Activated CD4-positive, alpha-beta T cell treated with anti-CD3 and anti-CD28 coated beads for 36 hours (primary cell): ENCODE measurements around the gene PTPRR. TPM values are rescaled to one million over a fixed set of nuclear protein-coding genes. Genes with fewer than 3 reads are reported as not detected.
A peak's percentile ranks its signal among the peaks of the same experiment; 100 is the strongest.

Experiments used
- ATAC-seq: fragments of 200-7000 bp; cut with Tn5 transposase; one replicate; pipeline ENCODE4 v1.10.0; 2021; ENCODE audit warnings: mild to moderate bottlenecking, moderate library complexity
- CTCF ChIA-PET: fragments of 350-600 bp; sonication (Branson Sonifier 250); formaldehyde crosslinking; loops from one replicate; lab custom pipeline; 2021; ENCODE audit warnings: antibody characterized with exemption; lab: Charles Lee
- POLR2A ChIA-PET: fragments of 350-600 bp; sonication (Branson Sonifier 250); formaldehyde crosslinking; loops from one replicate; lab custom pipeline; 2021; ENCODE audit warnings: antibody characterized with exemption, inconsistent platforms; lab: Charles Lee
- DNase-seq: peaks from one replicate; pipeline ENCODE4 v3.0.0-alpha.2; 2020
- H3K27ac Mint-ChIP-seq: one replicate; pipeline ENCODE4 v1.8.0; 2021; ENCODE audit warnings: mixed read lengths
- H3K27me3 Mint-ChIP-seq: one replicate; pipeline ENCODE4 v1.8.0; 2021; ENCODE audit warnings: mixed read lengths
- H3K36me3 Mint-ChIP-seq: one replicate; pipeline ENCODE4 v1.8.0; 2021; ENCODE audit warnings: low read depth, mixed read lengths
- H3K4me1 Mint-ChIP-seq: one replicate; pipeline ENCODE4 v1.8.0; 2021; ENCODE audit warnings: mixed read lengths
- H3K4me3 Mint-ChIP-seq: one replicate; pipeline ENCODE4 v1.8.0; 2021; ENCODE audit warnings: mild to moderate bottlenecking, moderate library complexity, mixed read lengths
- H3K9me3 Mint-ChIP-seq: one replicate; pipeline ENCODE4 v1.8.0; 2021; ENCODE audit warnings: low read depth, mixed read lengths
- intact Hi-C, 2 experiments: fragments of 100-400 bp; cut with DNase I in 1 of 2; cut with micrococcal nuclease in 1 of 2; formaldehyde crosslinking; loops; one replicate each; pipeline versions ENCODE4 v1.14.2 to v1.15.1; 2022 to 2024; cut with DNase I, micrococcal nuclease
- total RNA-seq, 2 experiments: library from RNA; stranded (reverse); gene quantifications; one replicate each; pipeline ENCODE4 v1.2.3, GENCODE V29; 2021

The PTPRR gene
- total RNA-seq, 2 experiments from 2014 or later: not detected

- ATAC-seq (no peak), DNase-seq (no peak)
- H3K9me3 Mint-ChIP-seq: no peaks in the 10 kb centered on the region
- H3K27me3 Mint-ChIP-seq: peaks cover 4% of the 10 kb centered on the region
- intact Hi-C loops: no loop called here
- H3K27ac Mint-ChIP-seq: no peak overlapping the region
- H3K4me1 Mint-ChIP-seq: peaks cover 5% of the 10 kb centered on the region
- ChIA-PET POLR2A (no interaction called here), CTCF (no interaction called here)
- H3K4me3 Mint-ChIP-seq: no peak overlapping the region
- H3K36me3 Mint-ChIP-seq: no peaks in the 10 kb centered on the region
Observed at GRCh38 chr12:70657616-70658286, 262.8 kb downstream of the PTPRR start.

GRCh38 chr12:70652451-70652850 is 268.1 kb downstream of the PTPRR start:
- Mint-ChIP-seq H3K27ac (no peak overlapping the region), H3K4me3 (no peak overlapping the region), H3K36me3 (no peaks in the 10 kb centered on the region), H3K4me1 (no peaks in the 10 kb centered on the region), H3K27me3 (peaks cover 7% of the 10 kb centered on the region), H3K9me3 (no peaks in the 10 kb centered on the region)
- CTCF ChIA-PET: no interaction called here
- ATAC-seq: no peak
- POLR2A ChIA-PET: no interaction called here
- DNase-seq: no peak
- intact Hi-C loops: no loop called here

DNA sequence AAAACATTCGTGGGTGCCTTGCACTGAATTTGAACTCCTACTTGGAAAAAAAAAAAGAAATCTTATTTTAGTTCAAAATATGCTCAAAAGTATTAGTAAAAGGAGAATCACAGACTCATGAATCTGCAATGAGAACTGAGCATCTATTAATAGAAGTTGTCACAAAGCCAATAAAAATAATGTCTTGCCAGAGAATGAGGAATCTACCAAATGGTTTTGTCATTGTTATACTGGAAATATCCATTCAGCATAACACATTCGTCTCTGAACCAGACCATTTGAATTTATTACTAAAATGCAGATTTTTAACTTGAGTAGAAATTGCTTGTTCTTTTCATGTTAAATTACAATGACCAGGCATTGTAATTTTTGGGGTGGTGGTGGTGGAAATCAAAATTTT is 271.7 kb downstream of the PTPRR start:
- Mint-ChIP-seq H3K27ac (no peak overlapping the region), H3K9me3 (no peaks in the 10 kb centered on the region), H3K27me3 (peaks cover 14% of the 10 kb centered on the region), H3K4me1 (peaks cover 2% of the 10 kb centered on the region), H3K4me3 (no peak overlapping the region), H3K36me3 (no peaks in the 10 kb centered on the region)
- intact Hi-C loops: no loop called here
- DNase-seq: no peak
- POLR2A ChIA-PET: no interaction called here
- ATAC-seq: no peak
- CTCF ChIA-PET: no interaction called here

- peaks cover 2% of the 10 kb centered on the region for H3K4me1 Mint-ChIP-seq
- intact Hi-C loops: no loop called here
- no peak overlapping the region for H3K27ac Mint-ChIP-seq
- CTCF ChIA-PET: no interaction called here
- DNase-seq (no peak), ATAC-seq (no peak)
- no peaks in the 10 kb centered on the region for H3K9me3 Mint-ChIP-seq
- H3K27me3 Mint-ChIP-seq: peaks cover 14% of the 10 kb centered on the region
- H3K36me3 Mint-ChIP-seq: no peaks in the 10 kb centered on the region
- POLR2A ChIA-PET: no interaction called here
- H3K4me3 Mint-ChIP-seq: no peak overlapping the region
Observed at GRCh38 chr12:70648191-70648590, 272.3 kb downstream of the PTPRR start.

DNA sequence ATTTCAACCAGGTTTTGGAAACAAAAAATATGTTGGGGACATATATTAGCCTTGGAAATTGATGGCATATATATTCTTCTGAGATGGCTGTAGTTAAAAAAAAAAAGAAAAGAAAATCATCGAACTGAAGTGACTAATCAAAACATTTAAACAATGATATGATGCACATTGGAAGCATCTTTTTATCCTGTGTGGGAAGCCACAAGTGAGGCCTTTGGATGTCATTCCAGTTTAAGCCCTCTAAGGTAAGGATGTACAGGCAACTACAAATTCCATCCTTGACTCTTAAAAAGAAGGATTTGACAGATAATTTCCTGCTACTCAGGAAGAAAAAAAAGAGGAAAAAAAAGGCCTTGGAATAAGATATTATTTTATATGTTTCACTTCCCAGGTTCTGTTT is 273.7 kb downstream of the PTPRR start:
- ATAC-seq: no peak
- intact Hi-C loops: no loop called here

DNA sequence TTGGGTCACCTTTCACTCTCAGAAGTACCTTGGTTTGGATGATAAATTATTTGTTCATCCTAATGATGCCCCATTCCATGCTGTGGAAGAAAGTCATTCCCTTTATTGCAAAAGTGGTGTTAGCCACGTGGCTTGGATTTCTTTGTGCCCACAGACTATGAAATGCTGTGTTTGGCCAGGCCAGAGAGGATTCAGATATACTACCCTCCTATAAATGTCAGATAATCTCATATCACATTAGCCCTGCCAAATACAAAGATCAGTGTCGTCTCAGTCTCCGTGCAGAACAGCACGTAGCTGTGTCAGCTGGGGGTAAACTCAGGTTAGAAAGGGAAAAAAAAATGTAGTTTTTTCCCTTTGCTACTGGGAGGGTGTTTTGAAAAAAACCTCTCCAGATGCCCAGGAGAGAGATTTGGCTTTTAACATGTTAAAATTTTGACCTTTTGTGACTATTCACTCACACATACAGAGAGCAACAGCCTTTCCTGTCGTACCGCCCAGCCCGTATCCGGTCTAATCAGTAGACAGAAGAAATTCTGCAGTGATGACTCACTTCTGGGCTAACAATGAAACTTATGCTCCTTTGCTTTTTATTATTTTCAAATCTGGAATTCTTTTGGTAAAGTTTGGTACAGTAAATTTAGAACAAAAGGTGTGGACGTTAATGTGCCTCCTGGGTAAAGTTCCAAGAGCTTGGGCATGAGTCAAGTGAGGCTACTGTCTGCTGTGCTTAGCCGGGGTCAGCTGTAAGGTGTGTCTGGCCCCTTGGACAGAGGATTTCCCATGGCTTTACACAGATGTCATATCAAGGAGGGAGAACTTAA is 274.8 kb downstream of the PTPRR start:
- Mint-ChIP-seq H3K4me3 (no peak overlapping the region), H3K27me3 (peaks cover 10% of the 10 kb centered on the region), H3K9me3 (no peaks in the 10 kb centered on the region), H3K27ac (no peak overlapping the region), H3K36me3 (no peaks in the 10 kb centered on the region), H3K4me1 (peaks cover 2% of the 10 kb centered on the region)
- DNase-seq (peak; percentile 46), ATAC-seq (peak; percentile 83)
- intact Hi-C loops: no loop called here
- CTCF ChIA-PET: interaction anchor here (0.8 to 1.0 kb wide), 3 partner anchors 9 to 580 kb away, joined by 3 read pairs; no protein-coding TSS in a partner anchor
- POLR2A ChIA-PET: no interaction called here

More for the DNA sequence above, 273.7 kb downstream of the PTPRR start:
- H3K36me3 Mint-ChIP-seq: no peaks in the 10 kb centered on the region
- H3K9me3 Mint-ChIP-seq: no peaks in the 10 kb centered on the region
- peaks cover 2% of the 10 kb centered on the region for H3K4me1 Mint-ChIP-seq
- no peak for DNase-seq
- H3K27me3 Mint-ChIP-seq: peaks cover 10% of the 10 kb centered on the region
- H3K27ac Mint-ChIP-seq: no peak overlapping the region
- POLR2A ChIA-PET: no interaction called here
- CTCF ChIA-PET: no interaction called here
- H3K4me3 Mint-ChIP-seq: no peak overlapping the region

DNA sequence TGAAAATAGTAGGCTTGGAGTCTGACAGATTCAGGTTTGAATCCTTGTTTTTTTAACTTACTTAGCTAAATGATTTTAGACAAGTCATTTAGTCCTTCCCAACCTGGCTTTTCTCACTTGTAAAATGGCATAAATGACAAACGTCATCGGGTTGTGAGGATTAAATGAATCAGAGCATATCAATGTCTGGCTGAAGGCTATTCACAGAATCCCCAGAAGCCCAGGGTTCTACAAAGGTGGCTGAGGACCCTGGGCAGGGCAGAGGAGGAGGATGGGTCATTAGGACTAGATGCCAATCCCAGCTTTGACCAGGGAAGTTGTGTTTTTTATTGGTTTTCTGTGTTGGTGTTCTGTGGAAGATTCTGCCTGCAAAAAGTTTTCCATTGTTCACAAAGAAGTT is 275.7 kb downstream of the PTPRR start:
- ATAC-seq (no peak), DNase-seq (no peak)
- Mint-ChIP-seq H3K4me3 (no peak overlapping the region), H3K4me1 (peaks cover 2% of the 10 kb centered on the region), H3K27ac (no peak overlapping the region), H3K27me3 (peaks cover 10% of the 10 kb centered on the region), H3K9me3 (no peaks in the 10 kb centered on the region), H3K36me3 (no peaks in the 10 kb centered on the region)
- ChIA-PET POLR2A (no interaction called here), CTCF (interaction anchor here (0.9 kb wide), 1 partner anchor 44 kb away, joined by 3 read pairs; no protein-coding TSS in a partner anchor)
- intact Hi-C loops: no loop called here

- ATAC-seq (no peak), DNase-seq (no peak)
- no peak overlapping the region for H3K4me3 Mint-ChIP-seq
- H3K4me1 Mint-ChIP-seq: peaks cover 2% of the 10 kb centered on the region
- H3K9me3 Mint-ChIP-seq: no peaks in the 10 kb centered on the region
- no peaks in the 10 kb centered on the region for H3K36me3 Mint-ChIP-seq
- H3K27me3 Mint-ChIP-seq: peaks cover 10% of the 10 kb centered on the region
- ChIA-PET CTCF (no interaction called here), POLR2A (no interaction called here)
- intact Hi-C loops: no loop called here
- no peak overlapping the region for H3K27ac Mint-ChIP-seq
Observed at GRCh38 chr12:70643939-70644338, 276.6 kb downstream of the PTPRR start.

GRCh38 chr12:70641691-70642090 is 278.8 kb downstream of the PTPRR start:
- CTCF ChIA-PET: interaction anchor here (0.6 kb wide), 1 partner anchor 32 kb away, joined by 3 read pairs; no protein-coding TSS in a partner anchor
- no peak for ATAC-seq

GRCh38 chr12:70640901-70641300 is 279.6 kb downstream of the PTPRR start:
- H3K4me1 Mint-ChIP-seq: peaks cover under 1% of the 10 kb centered on the region
- no peak overlapping the region for H3K4me3 Mint-ChIP-seq
- DNase-seq (no peak), ATAC-seq (no peak)
- ChIA-PET CTCF (interaction anchor here (0.6 kb wide), 1 partner anchor 33 kb away, joined by 3 read pairs; no protein-coding TSS in a partner anchor), POLR2A (no interaction called here)
- peaks cover 9% of the 10 kb centered on the region for H3K27me3 Mint-ChIP-seq
- H3K27ac Mint-ChIP-seq: no peak overlapping the region
- intact Hi-C loops: no loop called here
- H3K9me3 Mint-ChIP-seq: no peaks in the 10 kb centered on the region
- no peaks in the 10 kb centered on the region for H3K36me3 Mint-ChIP-seq

More at GRCh38 chr12:70641691-70642090, 278.8 kb downstream of the PTPRR start:
- intact Hi-C loops: no loop called here
- H3K4me3 Mint-ChIP-seq: no peak overlapping the region
- H3K4me1 Mint-ChIP-seq: peaks cover 2% of the 10 kb centered on the region
- H3K9me3 Mint-ChIP-seq: no peaks in the 10 kb centered on the region
- H3K27me3 Mint-ChIP-seq: peaks cover 11% of the 10 kb centered on the region
- POLR2A ChIA-PET: no interaction called here
- H3K36me3 Mint-ChIP-seq: no peaks in the 10 kb centered on the region
- no peak for DNase-seq
- H3K27ac Mint-ChIP-seq: no peak overlapping the region

DNA sequence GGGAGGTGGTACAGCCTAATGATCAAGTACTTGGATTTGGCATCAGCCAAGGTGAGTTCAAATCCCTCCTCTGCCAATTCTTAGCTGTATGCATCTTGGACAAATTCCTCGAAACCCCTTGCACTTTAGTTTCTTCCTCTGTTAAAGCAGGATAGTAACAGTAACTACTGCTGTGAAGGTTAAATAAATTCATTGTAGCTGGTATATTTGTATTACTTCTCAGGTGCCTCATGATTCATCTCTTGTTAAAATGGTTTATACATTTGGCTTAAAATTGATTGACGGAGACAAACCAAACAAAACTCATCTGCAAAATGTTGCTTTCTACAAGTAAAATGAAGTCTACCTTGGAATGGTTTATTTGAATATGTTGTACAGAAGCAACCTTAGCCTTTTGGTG is 281.0 kb downstream of the PTPRR start:
- no peak overlapping the region for H3K4me3 Mint-ChIP-seq
- H3K36me3 Mint-ChIP-seq: no peaks in the 10 kb centered on the region
- CTCF ChIA-PET: no interaction called here

More for the DNA sequence above, 281.0 kb downstream of the PTPRR start:
- H3K27ac Mint-ChIP-seq: no peak overlapping the region
- H3K4me1 Mint-ChIP-seq: no peaks in the 10 kb centered on the region
- H3K9me3 Mint-ChIP-seq: no peaks in the 10 kb centered on the region
- POLR2A ChIA-PET: no interaction called here
- intact Hi-C loops: no loop called here
- no peak for ATAC-seq
- no peak for DNase-seq
- H3K27me3 Mint-ChIP-seq: peaks cover 12% of the 10 kb centered on the region
